ENCODE data around the gene GRSF1. TPM values are rescaled to one million over a fixed set of nuclear protein-coding genes. Genes with fewer than 3 reads are reported as not detected.

The GRSF1 gene
- total RNA-seq, 1 experiment from 2014 or later: 108 TPM

GRCh38 chr4:70842761-70843435, 3.2 kb upstream of the GRSF1 start:
- no peak overlapping the region for H2BK5ac ChIP-seq (ENCODE audit: insufficient read length, low read length)
- H3K27ac ChIP-seq (ENCODE audit: insufficient read length, low read depth, low read length): no peak overlapping the region
- H2BK20ac ChIP-seq (ENCODE audit: low read depth, low read length, poor library complexity, severe bottlenecking): no peak overlapping the region
- H3K79me2 ChIP-seq (ENCODE audit: insufficient read depth, low read length): peaks cover 11% of the 10 kb centered on the region
- no peaks in the 10 kb centered on the region for H4K20me1 ChIP-seq (ENCODE audit: control insufficient read depth, insufficient read depth, insufficient read length)
- no peak overlapping the region for H2AFZ ChIP-seq (ENCODE audit: low read length)
- H3K56ac ChIP-seq (ENCODE audit: insufficient read length, low read depth, low read length): no peak overlapping the region
- no peak overlapping the region for H4K5ac ChIP-seq (ENCODE audit: insufficient read length, low read depth, low read length)
- H3K27ac Mint-ChIP-seq: peak overlapping the region in 2 of 3 experiments; percentile 58 to 77; a peak in 2 of 7 replicates
- H3K9me3 ChIP-seq (ENCODE audit: control insufficient read depth, low read depth, low read length): no peaks in the 10 kb centered on the region
- no peaks in the 10 kb centered on the region for H3K79me1 ChIP-seq (ENCODE audit: insufficient read depth, low read depth, low read length, poor library complexity, severe bottlenecking)
- no peak overlapping the region for H2AK5ac ChIP-seq (ENCODE audit: insufficient read length, low read length)
- H2BK12ac ChIP-seq (ENCODE audit: insufficient read length, low read depth, low read length): no peak overlapping the region
- no peak for DNase-seq
- no peak overlapping the region for H4K8ac ChIP-seq (replicated peaks; ENCODE audit: insufficient read length, low read depth, low read length)
- H3K9ac ChIP-seq (ENCODE audit: extremely low read depth, insufficient read length, low read length): no peak overlapping the region
- H3K4me3 Mint-ChIP-seq: no peak overlapping the region
- no peak overlapping the region for H3K23ac ChIP-seq (ENCODE audit: insufficient read length, low read depth, low read length)
- no peak overlapping the region for H3K4ac ChIP-seq (ENCODE audit: low read depth, low read length)
- no peak for TF ChIP-seq CTCF (conservative IDR thresholded peaks at IDR 0.05)
- no peak overlapping the region for H3K4me2 ChIP-seq (ENCODE audit: insufficient read depth, insufficient read length, low read length)
- no peak overlapping the region for H2BK120ac ChIP-seq (ENCODE audit: low read depth, low read length, poor library complexity, severe bottlenecking)
- no peaks in the 10 kb centered on the region for H3K9me3 Mint-ChIP-seq
- no peak overlapping the region for H3K14ac ChIP-seq (ENCODE audit: insufficient read depth, low read length)
- H3K23me2 ChIP-seq (ENCODE audit: insufficient read length, low read depth, low read length, poor library complexity, severe bottlenecking): peaks cover 6% of the 10 kb centered on the region
- H4K91ac ChIP-seq (ENCODE audit: insufficient read length, low read depth, low read length): no peak overlapping the region
- H2BK15ac ChIP-seq (ENCODE audit: low read depth, low read length): no peak overlapping the region
- no peaks in the 10 kb centered on the region; the same call in 1 of the 2 replicates for H3K27me3 Mint-ChIP-seq (ENCODE audit: low read depth)
- no CpG with 5 or more reads among the region's 6 CpGs for WGBS (ENCODE audit: extremely low coverage, insufficient read length, low lambda C conversion rate)
- no peak overlapping the region for H3K18ac ChIP-seq (ENCODE audit: insufficient read length, low read depth, low read length)
- H3K27me3 ChIP-seq (ENCODE audit: insufficient read depth, low read length): no peaks in the 10 kb centered on the region
- no peak overlapping the region for H3T11ph ChIP-seq (ENCODE audit: low read length)
- 0 out of 2 replicates have a peak, but pooled peaks cover 3% of the 10 kb centered on the region for H3K4me1 ChIP-seq (ENCODE audit: insufficient read depth, low read length)
- peaks cover 0 to 5% (median 2%) of the 10 kb centered on the region in 3 experiments; a peak in 3 of 7 replicates for H3K36me3 Mint-ChIP-seq (ENCODE audit: insufficient read depth in 1 of 3, low read depth in 3 of 3)
- H3K4me1 Mint-ChIP-seq: peaks cover 11 to 16% of the 10 kb centered on the region in 2 experiments
